ENCODE measurements around the gene MARCHF2.

DNA sequence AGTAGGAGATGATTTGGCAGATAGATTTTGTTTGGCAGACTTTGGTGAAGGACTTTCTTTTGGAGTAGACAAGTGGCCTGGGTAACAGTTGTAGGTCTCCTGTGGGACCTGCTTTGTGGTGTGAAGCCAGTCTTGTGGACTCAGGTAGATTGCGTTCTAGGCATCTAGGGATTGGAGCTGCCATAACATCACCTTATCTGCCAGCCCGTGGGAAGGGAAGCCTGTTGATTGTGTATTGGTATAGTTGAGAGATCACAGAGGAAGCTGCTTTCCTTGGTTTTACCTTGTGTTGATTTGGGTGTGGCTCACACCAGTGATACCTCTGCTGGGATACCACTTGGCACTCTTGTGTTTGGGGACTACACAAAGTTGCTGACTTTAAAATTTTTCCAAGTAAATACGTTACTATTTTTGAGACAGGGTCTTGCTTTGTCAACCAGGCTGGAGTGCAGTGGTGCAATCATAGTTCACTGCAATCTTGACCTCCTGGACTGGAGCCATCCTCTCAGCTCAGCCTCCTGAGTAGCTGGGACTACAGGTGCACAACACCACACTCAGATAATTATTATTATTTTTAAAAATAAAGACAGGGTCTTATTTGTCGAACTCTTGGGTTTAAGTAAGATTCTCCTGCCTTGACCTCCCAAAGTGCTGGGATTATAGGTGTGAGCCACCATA is 39.5 kb downstream of the MARCHF2 start:
- TF ChIP-seq, protein P1, sequence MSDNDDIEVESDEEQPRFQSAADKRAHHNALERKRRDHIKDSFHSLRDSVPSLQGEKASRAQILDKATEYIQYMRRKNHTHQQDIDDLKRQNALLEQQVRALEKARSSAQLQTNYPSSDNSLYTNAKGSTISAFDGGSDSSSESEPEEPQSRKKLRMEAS (IDR thresholded peaks at IDR 0.05; ENCODE audit: low read depth, low read length): no peak
- TF ChIP-seq, protein P2, sequence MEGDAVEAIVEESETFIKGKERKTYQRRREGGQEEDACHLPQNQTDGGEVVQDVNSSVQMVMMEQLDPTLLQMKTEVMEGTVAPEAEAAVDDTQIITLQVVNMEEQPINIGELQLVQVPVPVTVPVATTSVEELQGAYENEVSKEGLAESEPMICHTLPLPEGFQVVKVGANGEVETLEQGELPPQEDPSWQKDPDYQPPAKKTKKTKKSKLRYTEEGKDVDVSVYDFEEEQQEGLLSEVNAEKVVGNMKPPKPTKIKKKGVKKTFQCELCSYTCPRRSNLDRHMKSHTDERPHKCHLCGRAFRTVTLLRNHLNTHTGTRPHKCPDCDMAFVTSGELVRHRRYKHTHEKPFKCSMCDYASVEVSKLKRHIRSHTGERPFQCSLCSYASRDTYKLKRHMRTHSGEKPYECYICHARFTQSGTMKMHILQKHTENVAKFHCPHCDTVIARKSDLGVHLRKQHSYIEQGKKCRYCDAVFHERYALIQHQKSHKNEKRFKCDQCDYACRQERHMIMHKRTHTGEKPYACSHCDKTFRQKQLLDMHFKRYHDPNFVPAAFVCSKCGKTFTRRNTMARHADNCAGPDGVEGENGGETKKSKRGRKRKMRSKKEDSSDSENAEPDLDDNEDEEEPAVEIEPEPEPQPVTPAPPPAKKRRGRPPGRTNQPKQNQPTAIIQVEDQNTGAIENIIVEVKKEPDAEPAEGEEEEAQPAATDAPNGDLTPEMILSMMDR (IDR thresholded peaks at IDR 0.05; ENCODE audit: low read depth, low read length): no peak
- TF ChIP-seq POLR2A (IDR thresholded peaks at IDR 0.05; ENCODE audit: extremely low read depth, insufficient read length): no peak

Data from NB4 (cell line).